GM18909 (cell line): ENCODE measurements around the gene EHBP1L1.

Experiments used
- ATAC-seq: cut with Tn5 transposase; IDR thresholded peaks from one replicate; pipeline ENCODE4 v1.9.1; 2021; ENCODE audit warnings: mild to moderate bottlenecking; ENCODE audit not compliant: unreplicated experiment, poor library complexity

The EHBP1L1 gene

DNA sequence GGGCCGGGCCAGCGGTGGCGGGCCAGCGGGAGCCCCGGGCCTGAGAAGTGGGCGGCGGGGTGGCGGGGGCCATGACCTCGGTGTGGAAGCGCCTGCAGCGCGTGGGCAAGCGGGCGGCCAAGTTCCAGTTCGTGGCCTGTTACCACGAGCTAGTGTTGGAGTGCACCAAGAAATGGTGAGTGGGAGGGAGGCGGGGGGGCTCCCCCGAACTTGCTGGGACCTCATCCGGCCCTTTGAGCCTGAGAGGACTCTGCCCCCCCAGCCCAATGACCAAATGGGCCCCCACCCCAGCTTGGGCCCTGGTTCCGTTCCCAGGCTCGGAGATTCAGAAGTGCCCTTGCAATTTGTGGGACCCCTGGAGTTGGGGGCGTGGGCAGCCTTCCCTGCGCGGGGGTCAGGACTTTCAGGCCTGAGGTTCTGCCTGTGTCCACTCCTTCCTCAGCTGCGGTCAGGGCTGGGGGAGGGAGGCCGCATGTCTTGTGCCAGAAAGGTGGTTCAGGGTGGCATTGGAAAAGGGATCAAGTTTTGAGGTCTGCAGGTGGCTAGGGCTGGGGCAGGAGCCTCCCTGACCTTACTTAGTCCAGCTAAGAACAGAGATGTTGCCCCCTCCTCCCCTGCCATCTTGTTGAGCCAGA is 496 bp downstream of the EHBP1L1 start:
- ATAC-seq, result no peak

- ATAC-seq, result no peak
Measured at GRCh38 chr11:65576867-65577755, 1.3 kb downstream of the EHBP1L1 start.

- no peak for ATAC-seq
Measured at GRCh38 chr11:65577756-65578109, 1.9 kb downstream of the EHBP1L1 start.

DNA sequence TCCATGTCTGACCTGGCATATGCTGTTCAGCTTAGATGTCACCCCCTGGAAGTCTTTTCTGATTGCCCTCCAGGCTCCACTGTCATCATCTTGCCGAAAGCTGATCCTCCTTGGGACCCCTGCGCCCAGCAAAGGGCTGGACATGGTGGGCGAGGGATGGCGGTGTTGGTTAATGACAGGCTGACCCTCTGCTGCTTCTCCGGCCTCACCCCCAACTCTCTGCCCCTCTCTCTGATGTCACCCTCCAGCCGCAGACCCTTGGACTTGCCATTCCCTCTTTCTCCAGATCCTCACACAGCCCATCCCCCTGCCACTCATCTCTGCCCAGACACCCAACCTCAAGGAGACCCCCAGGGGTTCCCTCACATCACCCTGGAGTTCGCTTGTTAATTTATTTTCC is 2.3 kb downstream of the EHBP1L1 start:
- no peak for ATAC-seq

GRCh38 chr11:65578667-65579066 is 2.8 kb downstream of the EHBP1L1 start:
- ATAC-seq, result no peak

DNA sequence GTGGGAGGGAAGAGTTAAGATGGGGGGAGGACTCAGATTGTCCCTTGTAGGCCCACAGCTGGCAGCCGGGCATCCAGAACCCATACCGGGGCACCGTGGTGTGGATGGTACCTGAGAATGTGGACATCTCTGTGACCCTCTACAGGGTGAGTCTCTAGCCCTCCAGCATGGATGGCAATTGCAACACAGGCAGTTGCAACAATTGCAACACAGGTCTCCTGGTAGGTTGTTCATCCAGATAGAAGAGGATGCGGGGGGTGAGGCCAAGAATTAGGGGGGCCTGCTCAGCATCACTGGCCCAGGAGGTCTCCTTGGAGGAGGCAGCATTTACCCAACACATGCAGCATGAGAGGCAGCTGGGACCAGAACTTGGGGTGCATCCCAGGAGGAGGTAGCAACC is 3.4 kb downstream of the EHBP1L1 start:
- no peak for ATAC-seq

DNA sequence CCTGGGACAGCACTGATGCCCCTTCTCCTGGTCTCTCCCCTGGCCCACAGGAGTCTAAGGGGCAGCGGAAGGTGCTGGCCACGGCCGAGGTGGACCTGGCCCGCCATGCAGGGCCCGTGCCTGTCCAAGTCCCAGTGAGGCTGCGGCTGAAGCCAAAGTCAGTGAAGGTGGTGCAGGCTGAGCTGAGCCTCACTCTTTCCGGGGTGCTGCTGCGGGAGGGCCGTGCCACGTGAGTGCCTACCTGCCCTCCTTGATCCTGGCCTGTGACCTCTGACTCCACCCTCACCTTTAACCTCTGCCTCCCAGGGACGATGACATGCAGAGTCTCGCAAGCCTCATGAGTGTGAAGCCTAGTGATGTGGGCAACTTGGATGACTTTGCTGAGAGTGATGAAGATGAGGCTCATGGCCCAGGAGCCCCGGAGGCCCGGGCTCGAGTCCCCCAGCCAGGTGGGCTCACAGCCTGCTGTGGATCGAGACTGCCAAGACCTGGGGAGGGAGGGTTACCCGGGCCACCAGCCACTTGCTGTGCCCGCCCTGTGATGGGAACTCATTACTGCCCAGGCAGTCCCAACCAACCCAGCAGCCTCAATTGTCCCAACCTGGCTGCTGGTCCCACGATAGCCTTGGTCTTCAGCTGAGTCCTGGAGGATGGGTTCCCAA is 4.3 kb downstream of the EHBP1L1 start:
- no peak for ATAC-seq

DNA sequence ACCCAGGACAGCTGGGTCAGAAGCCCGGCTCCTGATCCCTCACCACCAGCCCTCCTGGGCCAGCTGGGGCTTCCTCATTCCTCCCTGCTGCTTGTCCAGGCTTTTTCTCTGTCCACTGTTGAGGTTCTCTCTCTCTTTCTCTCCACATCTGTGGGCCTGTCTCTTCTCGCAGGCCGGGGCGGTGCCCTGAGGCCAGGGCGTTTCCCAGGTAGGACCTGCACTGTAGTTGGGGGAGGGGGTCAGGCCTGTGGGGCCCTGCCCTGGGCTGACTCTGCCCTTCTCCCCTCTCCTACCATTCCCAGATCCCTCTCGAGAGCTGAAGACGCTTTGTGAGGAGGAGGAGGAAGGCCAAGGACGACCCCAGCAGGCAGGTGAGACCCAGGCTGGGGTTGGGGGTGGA is 4.9 kb downstream of the EHBP1L1 start:
- no peak for ATAC-seq

DNA sequence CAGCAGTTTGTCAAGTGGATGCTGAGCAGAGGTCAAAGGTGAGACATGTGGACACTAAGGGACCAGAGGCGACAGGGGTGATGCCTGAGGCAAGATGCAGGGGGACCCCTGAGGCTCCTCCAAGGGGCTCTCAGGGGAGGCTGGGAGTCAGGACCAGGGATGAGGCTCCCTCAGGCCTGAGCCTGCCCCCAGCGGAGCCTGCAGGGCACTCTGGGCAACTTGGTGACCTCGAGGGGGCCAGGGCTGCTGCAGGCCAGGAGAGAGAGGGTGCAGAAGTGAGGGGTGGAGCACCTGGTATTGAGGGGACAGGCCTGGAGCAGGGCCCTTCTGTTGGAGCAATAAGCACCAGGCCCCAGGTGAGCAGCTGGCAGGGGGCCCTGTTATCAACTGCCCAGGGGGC is 6.1 kb downstream of the EHBP1L1 start:
- no peak for ATAC-seq

GRCh38 chr11:65583589-65583988 is 7.7 kb downstream of the EHBP1L1 start:
- ATAC-seq, result no peak

DNA sequence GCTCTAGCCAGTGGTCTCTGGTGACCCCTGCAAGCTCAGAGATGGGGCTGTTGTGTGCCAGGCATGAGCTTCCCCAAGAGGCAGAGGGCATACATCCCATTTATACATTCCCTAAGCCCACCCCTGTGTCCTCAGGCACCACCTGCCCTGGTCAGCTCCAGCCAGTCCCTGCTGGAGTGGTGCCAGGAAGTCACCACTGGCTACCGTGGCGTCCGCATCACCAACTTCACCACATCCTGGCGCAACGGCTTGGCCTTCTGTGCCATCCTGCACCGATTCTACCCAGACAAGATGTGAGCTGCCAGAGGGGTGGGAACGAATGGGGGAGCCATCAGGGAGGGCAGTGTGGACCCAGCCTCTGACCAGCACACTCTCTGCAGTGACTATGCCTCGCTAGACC is 8.3 kb downstream of the EHBP1L1 start:
- ATAC-seq, result no peak

GRCh38 chr11:65584723-65585171 is 8.9 kb downstream of the EHBP1L1 start:
- ATAC-seq, result no peak

GRCh38 chr11:65585396-65586246 is 9.8 kb downstream of the EHBP1L1 start:
- no peak for ATAC-seq

GRCh38 chr11:65586247-65586630 is 10.4 kb downstream of the EHBP1L1 start:
- ATAC-seq, result no peak

GRCh38 chr11:65586676-65587075 is 10.8 kb downstream of the EHBP1L1 start:
- no peak for ATAC-seq

GRCh38 chr11:65588199-65589054 is 12.6 kb downstream of the EHBP1L1 start:
- ATAC-seq, result peak; percentile 80

GRCh38 chr11:65589444-65590239 is 13.8 kb downstream of the EHBP1L1 start:
- ATAC-seq, result no peak

DNA sequence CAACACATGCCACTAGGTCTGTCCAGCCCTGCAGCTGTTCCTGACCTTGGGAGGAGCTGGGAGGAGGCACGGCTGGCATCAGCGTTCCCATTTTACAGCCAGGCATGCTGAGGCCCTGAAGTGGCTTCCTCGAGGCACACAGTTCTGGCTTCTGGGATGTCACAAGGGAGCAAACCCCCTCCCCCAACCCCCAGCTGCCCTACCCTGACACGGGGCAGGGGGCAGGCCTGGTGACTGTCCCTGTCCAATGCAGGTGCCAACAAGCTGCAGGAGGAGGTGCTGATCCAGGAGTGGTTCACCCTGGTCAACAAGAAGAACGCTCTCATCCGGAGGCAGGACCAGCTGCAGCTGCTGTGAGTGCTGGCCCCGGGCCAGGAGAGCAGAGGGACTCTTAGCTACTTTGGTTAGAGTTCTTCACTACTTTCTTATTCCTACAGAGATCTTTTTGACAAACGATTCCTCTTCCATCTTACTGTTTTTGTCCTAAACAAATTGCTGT is 14.4 kb downstream of the EHBP1L1 start:
- no peak for ATAC-seq
